HG03095 (cell line): ENCODE results near the gene RNU7-1.

ENCODE experiments used
- ATAC-seq: cut with Tn5 transposase; IDR thresholded peaks from one replicate; pipeline ENCODE4 v1.9.1; 2021; ENCODE audit warnings: moderate library complexity; ENCODE audit not compliant: unreplicated experiment

RNU7-1 gene

DNA sequence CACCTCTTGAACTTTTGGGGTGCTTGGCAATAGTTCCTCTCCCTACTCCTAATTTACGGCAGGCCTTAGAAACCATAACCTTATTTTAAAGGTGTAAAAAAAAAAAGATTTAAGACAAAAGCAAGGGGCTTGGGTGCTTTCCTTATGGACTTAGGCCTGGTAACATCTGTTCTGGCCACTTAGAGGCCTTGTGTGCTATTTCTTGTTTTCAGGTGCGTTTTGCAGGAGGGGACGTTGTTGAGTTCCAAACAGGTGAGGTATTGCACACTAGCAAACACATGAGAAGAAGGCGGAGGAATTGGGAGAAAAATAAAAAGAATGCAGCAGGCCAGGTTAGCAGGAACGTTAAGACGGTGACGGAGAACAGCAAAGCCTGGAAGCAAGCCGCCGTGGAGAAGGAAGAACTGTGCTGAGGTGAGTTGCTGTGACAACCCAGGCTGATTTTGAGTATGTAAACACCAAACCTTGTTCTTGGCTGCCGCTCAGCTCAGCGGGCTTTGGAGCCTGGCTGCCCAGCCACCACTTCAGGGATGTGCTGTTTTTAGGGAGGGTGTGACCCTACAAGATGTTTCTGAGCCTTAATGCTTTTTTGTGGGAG, 44.4 kb downstream of the RNU7-1 start:
- ATAC-seq, result no peak
